Measurements from ENCODE around the gene CGRRF1.

GRCh38 chr14:54486685-54487084 lies 23.0 kb upstream of the CGRRF1 start:
- TF ChIP-seq CTCF (conservative IDR thresholded peaks at IDR 0.05; ENCODE audit: low read length) (no peak), EZH2phosphoT487 (IDR thresholded peaks at IDR 0.05; ENCODE audit: borderline replicate concordance) (no peak)

Measured in Loucy (cell line).